Endothelial cell of umbilical vein (primary cell): ENCODE measurements around the gene SUMF1. TPM values are rescaled to one million over a fixed set of nuclear protein-coding genes. Genes with fewer than 3 reads are reported as not detected.
A peak's percentile ranks its signal among the peaks of the same experiment; 100 is the strongest.

ENCODE experiments used
- BruUV-seq: library from RNA; stranded (reverse); fragments of 400-500 nt; replicated peaks from 2 replicates; lab custom pipeline; 2021; lab: Mats Ljungman, UMichigan
- CTCF ChIA-PET: fragments of 300-600, 350-600 bp; sonication (Branson Sonifier 250); formaldehyde crosslinking; loops from one replicate; lab custom pipeline; 2021; ENCODE audit warnings: antibody characterized with exemption, inconsistent platforms; lab: Charles Lee
- POLR2A ChIA-PET: fragments of 300-600, 350-600 bp; sonication (Branson Sonifier 250); formaldehyde crosslinking; loops from one replicate; lab custom pipeline; 2021; ENCODE audit warnings: antibody characterized with exemption, inconsistent platforms; lab: Charles Lee
- DNase-seq: peaks from one replicate; pipeline ENCODE4 v3.0.0-alpha.2; 2011; ENCODE audit warnings: low read depth, low spot score
- FAIRE-seq: peaks from 2 replicates; lab custom pipeline; 2011; peaks lifted over from hg19 to GRCh38; lab: Jason Lieb, UNC
- H2AFZ ChIP-seq: 2 replicates; pipeline ENCODE4 v1.6.0; 2012; ENCODE audit warnings: low read depth, low read length, control low read depth, inconsistent platforms
- H3K27ac ChIP-seq: 2 replicates; pipeline ENCODE4 v1.5.1; 2011; ENCODE audit warnings: low read depth, mild to moderate bottlenecking, control low read depth, low read length, moderate library complexity; ENCODE audit not compliant: insufficient read depth
- H3K27me3 ChIP-seq, 2 experiments: 2 replicates each; pipeline versions ENCODE4 v1.6.0 to v1.6.1; 2011; ENCODE audit warnings: low read length in 2 of 2, mixed read lengths in 1 of 2; ENCODE audit not compliant: control insufficient read depth in 2 of 2, insufficient read depth in 2 of 2
- H3K36me3 ChIP-seq, 2 experiments: 2 replicates in 1 of 2; 3 replicates in 1 of 2; pipeline ENCODE4 v1.5.1; 2011; ENCODE audit warnings: low read length in 2 of 2, mild to moderate bottlenecking in 1 of 2, moderate library complexity in 1 of 2; ENCODE audit not compliant: control insufficient read depth in 2 of 2, insufficient read depth in 2 of 2; ENCODE audit errors: extremely low read depth in 1 of 2
- H3K4me1 ChIP-seq: 3 replicates; pipeline ENCODE4 v1.5.1; 2011; ENCODE audit warnings: mild to moderate bottlenecking, low read length; ENCODE audit not compliant: control insufficient read depth, insufficient read depth; ENCODE audit errors: extremely low read depth
- H3K4me2 ChIP-seq: 2 replicates; pipeline ENCODE4 v1.6.1; 2011; ENCODE audit warnings: low read length, control low read depth, mixed read lengths; ENCODE audit not compliant: insufficient read depth
- H3K4me3 ChIP-seq, 3 experiments: fragments of 200-600 bp in 1 of 3; sonication (generic), shearing (Covaris generic) in 1 of 3; replicated peaks in 1 of 3; 2 replicates each; pipeline ENCODE4 v1.5.1; 2011 to 2016; ENCODE audit warnings: control low read depth in 3 of 3, low read length in 3 of 3, mild to moderate bottlenecking in 2 of 3, inconsistent platforms in 1 of 3, low read depth in 1 of 3, moderate library complexity in 1 of 3; ENCODE audit not compliant: insufficient read depth in 1 of 3
- H3K79me2 ChIP-seq: 2 replicates; pipeline ENCODE4 v1.6.0; 2012; ENCODE audit warnings: low read length, inconsistent platforms; ENCODE audit not compliant: control insufficient read depth, insufficient read depth
- H3K9ac ChIP-seq: replicated peaks from 2 replicates; pipeline ENCODE3; 2011; ENCODE audit warnings: low read length, control low read depth; ENCODE audit not compliant: insufficient read depth; ENCODE audit errors: extremely low read depth
- H3K9me1 ChIP-seq: replicated peaks from 3 replicates; pipeline ENCODE4 v1.6.0; 2011; ENCODE audit warnings: mild to moderate bottlenecking, low read length; ENCODE audit not compliant: control insufficient read depth, insufficient read depth; ENCODE audit errors: extremely low read depth
- H3K9me3 ChIP-seq: replicated peaks from 2 replicates; pipeline ENCODE4 v1.5.1; 2012; ENCODE audit warnings: low read length, inconsistent platforms; ENCODE audit not compliant: control insufficient read depth, insufficient read depth
- H4K20me1 ChIP-seq: replicated peaks from 2 replicates; pipeline ENCODE3; 2011; ENCODE audit warnings: mild to moderate bottlenecking, low read length; ENCODE audit not compliant: control insufficient read depth, insufficient read depth; ENCODE audit errors: extremely low read depth
- CTCF ChIP-seq, 2 donors: IDR thresholded peaks; 1 replicate in 1 of 2; 2 replicates in 1 of 2; pipeline ENCODE4 v1.5.1; 2011; ENCODE audit warnings: low read length in 2 of 2, mild to moderate bottlenecking in 2 of 2, moderate library complexity in 2 of 2, control low read depth in 1 of 2, inconsistent platforms in 1 of 2, low read depth in 1 of 2; ENCODE audit not compliant: insufficient read depth in 1 of 2; ENCODE audit errors: extremely low read depth in 1 of 2
- EZH2 ChIP-seq: IDR thresholded peaks from 2 replicates; pipeline ENCODE4 v1.6.1; 2012; ENCODE audit warnings: borderline replicate concordance, low read depth, mild to moderate bottlenecking, moderate library complexity, low read length, inconsistent platforms; ENCODE audit not compliant: severe bottlenecking
- FOS ChIP-seq: IDR thresholded peaks from 2 replicates; pipeline ENCODE4 v1.6.1; 2011; ENCODE audit warnings: mild to moderate bottlenecking, low read length, moderate library complexity, borderline replicate concordance; ENCODE audit not compliant: insufficient read depth
- GATA2 ChIP-seq: IDR thresholded peaks from 2 replicates; pipeline ENCODE4 v1.7.0; 2011; ENCODE audit warnings: low read depth, mild to moderate bottlenecking, moderate library complexity, mixed read lengths, low read length; ENCODE audit not compliant: insufficient read length, insufficient read depth
- JUN ChIP-seq: IDR thresholded peaks from 2 replicates; pipeline ENCODE4 v1.6.1; 2011; ENCODE audit warnings: borderline replicate concordance, low read depth; ENCODE audit not compliant: insufficient read length, insufficient read depth
- MAX ChIP-seq: IDR thresholded peaks from 2 replicates; pipeline ENCODE4 v1.6.1; 2011; ENCODE audit not compliant: insufficient read depth, insufficient read length
- MYC ChIP-seq: IDR thresholded peaks from one replicate; pipeline ENCODE4 v1.6.1; 2011; ENCODE audit warnings: mild to moderate bottlenecking, low read depth, low read length
- POLR2A ChIP-seq: IDR thresholded peaks from 2 replicates; pipeline ENCODE4 v1.6.1; 2012; ENCODE audit warnings: low read depth, mild to moderate bottlenecking, control low read depth, low read length
- POLR2AphosphoS5 ChIP-seq: IDR thresholded peaks from 2 replicates; pipeline ENCODE4 v1.6.1; 2012; ENCODE audit warnings: low read depth, mild to moderate bottlenecking, control low read depth, low read length, moderate library complexity; ENCODE audit not compliant: insufficient read depth
- dilution Hi-C: fragments of 300-500 bp; cut with MboI; formaldehyde crosslinking; loops from one replicate; pipeline ENCODE4 v1.15.0; 2019; ENCODE audit warnings: low sequenced_read_pairs; ENCODE audit not compliant: extremely low pct_ligation_motif_present
- intact Hi-C: fragments of 100-400 bp; cut with micrococcal nuclease; formaldehyde crosslinking; loops from one replicate; pipeline ENCODE4 v1.10.0; 2022
- polyA plus RNA-seq, 4 experiments: library from polyadenylated mRNA; depleted of rRNA in 3 of 4; stranded (reverse) in 3 of 4; unstranded in 1 of 4; fragments of >200 nt; gene quantifications; 2 replicates each; pipeline versions ENCODE4 v1.2.1 to v1.2.3, GENCODE V29; 2011 to 2012; ENCODE audit warnings: missing spikeins in 1 of 4
- total RNA-seq: library from RNA; stranded (reverse); gene quantifications from 2 replicates; pipeline ENCODE4 v1.2.3, GENCODE V29; 2021

Gene SUMF1
- total and polyA plus RNA-seq, 2 donors (not counting 3 experiments of a cell fraction or from before 2014, with no cell fraction given), result 31.5 to 46.8 TPM

- H3K27ac ChIP-seq, result peak overlapping the region; percentile 24
- dilution Hi-C loops, result no loop called here
- H3K27me3 ChIP-seq, result no peaks in the 10 kb centered on the region
- H3K36me3 ChIP-seq, result no peaks in the 10 kb centered on the region
- POLR2A ChIA-PET, result no interaction called here
- H2AFZ ChIP-seq, result no peak overlapping the region
- peaks cover 11% of the 10 kb centered on the region for H3K4me1 ChIP-seq
- H3K79me2 ChIP-seq, result no peaks in the 10 kb centered on the region
- H3K9ac ChIP-seq, result no peak overlapping the region
- FAIRE-seq (no peak), DNase-seq (no peak)
- CTCF ChIA-PET, result interaction anchor here (1.0 kb wide), 2 partner anchors 60 to 223 kb away, joined by 4 to 8 read pairs; no protein-coding TSS in a partner anchor
- no peaks in the 10 kb centered on the region for H4K20me1 ChIP-seq
- no peaks in the 10 kb centered on the region for H3K9me1 ChIP-seq
- H3K9me3 ChIP-seq, result no peaks in the 10 kb centered on the region
- BruUV-seq, result no TSS peak
- peak overlapping the region; percentile 42 for H3K4me2 ChIP-seq
- intact Hi-C loops, result loop anchor here (5.0 kb wide), 1 partner anchor 82 kb away; the partner anchor contains the start of gene ITPR1
- TF ChIP-seq EZH2 (no peak), MAX (no peak), POLR2A (no peak), CTCF (IDR thresholded peaks at IDR 0.05; ENCODE audit: extremely low read depth in 1 of 2, insufficient read depth in 1 of 2, low read depth in 1 of 2, low read length in 2 of 2) (no peak), FOS (no peak), MYC (no peak), POLR2AphosphoS5 (no peak), JUN (no peak), GATA2 (no peak)
- H3K4me3 ChIP-seq, result no peak overlapping the region
These were observed 56.5 kb downstream of the SUMF1 start for GRCh38 chr3:4410606-4411005.
